GOT3 (cell line): ENCODE results near the gene THEM4.
"Not testable (repeated sequence)": the region's sequence is repeated elsewhere in the genome, so short reads cannot be mapped to it uniquely, and the experiment has no call there.

Experiments
- DNase-seq: peaks from one replicate; lab custom pipeline; 2025; ENCODE audit warnings: mixed read lengths; lab: John Stamatoyannopoulos, UW

Gene THEM4

DNA sequence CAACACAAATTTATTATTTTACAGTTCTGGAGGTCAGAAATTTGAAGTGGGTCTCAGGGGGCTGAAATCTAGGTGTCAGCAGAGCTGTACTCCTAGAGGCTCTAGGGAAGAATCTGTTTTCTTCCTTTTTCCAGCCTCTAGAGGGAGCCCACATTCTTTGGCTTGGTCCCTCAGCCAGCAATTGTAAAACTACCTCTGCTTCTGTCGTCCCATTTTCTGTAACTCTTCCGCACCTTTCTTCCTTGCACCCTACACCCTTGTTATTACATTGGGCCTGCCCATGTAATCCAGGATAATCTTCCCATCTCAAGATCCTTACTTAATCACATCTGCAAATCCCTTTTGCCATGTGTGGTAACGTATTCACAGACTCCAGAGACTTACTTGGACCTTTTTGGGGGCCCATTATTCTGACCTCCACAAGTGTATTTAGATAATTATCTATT, 24.8 kb upstream of the THEM4 start:
- DNase-seq, result no peak

DNA sequence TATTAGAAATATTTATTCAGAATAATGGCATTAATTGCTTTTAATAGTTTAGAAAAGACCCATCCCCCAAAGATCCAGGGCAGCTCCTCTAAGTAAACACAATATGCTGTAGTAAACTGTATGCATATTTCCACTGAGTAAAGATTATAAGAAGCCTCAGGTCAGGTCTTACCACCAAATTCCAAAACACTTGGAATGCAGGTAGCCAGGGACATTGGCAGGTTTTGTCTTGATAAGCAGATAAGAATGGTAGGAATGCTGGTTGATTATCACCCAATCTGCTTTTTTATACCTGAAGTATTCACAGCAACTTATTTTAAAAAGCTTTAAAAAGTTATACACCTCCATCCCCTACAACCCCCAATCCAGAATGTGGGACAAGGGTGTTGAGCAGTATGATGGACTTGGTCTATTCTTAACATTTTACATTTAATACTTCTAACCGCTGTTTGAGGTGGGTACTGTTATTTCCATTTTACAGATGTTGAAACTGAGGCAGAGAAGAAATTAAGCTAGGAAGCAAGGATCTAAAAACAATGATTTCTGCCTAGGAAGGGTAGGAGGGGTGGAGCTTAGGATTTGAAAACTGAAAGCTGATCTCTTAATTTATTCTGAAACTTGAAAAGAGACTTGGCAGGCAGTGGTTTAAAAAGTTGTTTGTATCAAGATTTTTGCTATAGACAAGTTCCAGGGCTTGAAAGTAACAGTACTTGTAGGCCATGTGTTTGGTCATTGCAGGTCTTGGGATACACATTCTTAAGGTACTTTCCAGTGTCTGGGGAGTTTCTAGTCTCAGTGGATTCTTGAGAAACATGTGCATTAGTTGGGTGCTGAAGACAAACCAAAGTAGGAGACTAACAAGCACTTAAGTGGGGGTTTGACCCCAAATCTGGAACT, 15.6 kb upstream of the THEM4 start:
- DNase-seq, result no peak

DNA sequence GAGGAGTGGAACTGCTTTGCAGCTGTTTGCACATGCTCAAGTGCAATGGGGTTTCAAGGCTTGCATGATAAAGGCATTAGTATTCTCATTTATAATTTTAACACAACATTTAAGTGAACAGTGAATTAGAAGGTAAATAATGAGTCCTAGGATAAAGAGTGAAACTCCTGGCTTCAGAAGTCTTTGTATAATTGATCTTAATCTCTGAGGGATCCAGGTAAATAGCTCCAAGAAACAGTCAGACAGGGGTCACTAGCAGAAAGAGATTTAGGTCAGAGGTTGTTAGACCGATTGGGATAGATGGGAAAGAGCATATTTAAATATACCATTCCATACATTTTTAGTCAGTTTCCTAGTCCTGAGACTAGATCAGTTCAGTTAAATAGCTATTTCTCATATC, 14.1 kb upstream of the THEM4 start:
- no peak for DNase-seq

DNA sequence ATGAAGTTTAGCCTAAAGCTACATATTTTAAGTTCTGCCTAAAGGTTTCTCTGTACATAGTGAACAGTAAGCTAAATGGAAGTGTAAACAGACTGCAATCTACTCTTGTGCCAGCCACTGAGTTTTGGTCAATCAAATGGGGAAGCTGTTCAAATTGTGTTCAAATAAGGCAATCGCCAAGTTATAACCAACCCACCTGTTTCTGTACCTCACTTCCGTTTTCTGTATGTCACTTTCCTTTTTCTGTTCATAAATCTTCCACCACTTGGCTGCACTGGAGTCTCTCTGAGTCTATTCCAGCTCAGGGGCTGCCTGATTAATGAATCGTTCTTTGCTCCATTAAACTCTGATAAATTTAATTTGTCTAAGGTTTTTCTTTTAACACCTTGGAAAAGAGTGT, 10.8 kb upstream of the THEM4 start:
- no peak for DNase-seq

GRCh38 chr1:151918819-151919610, 9.7 kb upstream of the THEM4 start:
- DNase-seq, result no peak

DNA sequence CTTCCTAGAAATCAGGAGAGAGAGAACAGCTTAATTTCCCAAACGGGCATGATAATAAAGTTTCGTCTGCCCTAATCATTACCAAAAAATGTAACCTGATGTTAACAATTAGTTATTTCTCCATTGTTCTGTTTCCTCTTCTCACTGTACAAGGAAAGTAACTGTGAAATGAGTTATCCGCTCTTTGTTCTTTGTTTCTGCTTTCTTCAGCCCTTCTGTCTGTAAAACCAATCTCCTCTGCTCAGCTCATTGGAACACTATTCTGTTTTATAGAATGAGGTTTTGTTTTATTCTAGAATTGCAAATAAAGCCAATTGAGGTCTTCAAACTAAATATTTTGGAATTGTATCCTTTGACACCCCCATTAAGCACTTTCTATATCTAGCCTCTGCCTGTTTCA, 8.8 kb upstream of the THEM4 start:
- no peak for DNase-seq

GRCh38 chr1:151916726-151917370, 7.5 kb upstream of the THEM4 start:
- no peak for DNase-seq

DNA sequence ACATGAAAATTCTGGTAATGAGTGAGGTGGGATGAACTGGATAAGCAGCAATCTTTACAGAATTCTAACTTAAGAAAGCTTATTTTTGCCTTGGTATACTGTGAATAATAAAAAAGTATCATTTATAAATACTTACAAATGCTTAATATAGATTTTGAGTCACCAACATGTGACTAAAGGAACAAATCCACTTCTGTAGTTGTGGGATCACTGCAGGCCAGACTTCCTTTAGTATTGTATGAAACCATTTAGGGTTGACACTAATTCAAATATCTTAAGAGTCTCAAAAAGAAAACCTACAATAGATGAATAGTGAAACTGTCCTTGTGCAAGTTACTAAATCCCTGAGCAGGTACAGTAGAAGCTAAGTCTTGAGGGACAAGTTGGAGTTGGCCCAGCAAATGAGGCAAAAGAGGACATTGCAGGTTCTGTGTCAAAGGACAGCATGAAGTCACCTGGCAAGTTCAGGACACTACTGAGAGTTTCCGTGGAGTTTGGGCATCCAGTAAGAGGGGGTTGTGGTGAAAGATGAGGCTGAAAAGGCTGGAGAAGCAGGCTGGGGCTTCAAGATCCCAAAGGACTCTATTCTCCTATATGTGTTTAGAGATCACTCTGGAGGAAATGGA, 5.9 kb upstream of the THEM4 start:
- DNase-seq, result no peak

- DNase-seq, result no peak
Measured at GRCh38 chr1:151914076-151914475, 4.8 kb upstream of the THEM4 start.

GRCh38 chr1:151912973-151913372, 3.7 kb upstream of the THEM4 start:
- DNase-seq, result no peak

DNA sequence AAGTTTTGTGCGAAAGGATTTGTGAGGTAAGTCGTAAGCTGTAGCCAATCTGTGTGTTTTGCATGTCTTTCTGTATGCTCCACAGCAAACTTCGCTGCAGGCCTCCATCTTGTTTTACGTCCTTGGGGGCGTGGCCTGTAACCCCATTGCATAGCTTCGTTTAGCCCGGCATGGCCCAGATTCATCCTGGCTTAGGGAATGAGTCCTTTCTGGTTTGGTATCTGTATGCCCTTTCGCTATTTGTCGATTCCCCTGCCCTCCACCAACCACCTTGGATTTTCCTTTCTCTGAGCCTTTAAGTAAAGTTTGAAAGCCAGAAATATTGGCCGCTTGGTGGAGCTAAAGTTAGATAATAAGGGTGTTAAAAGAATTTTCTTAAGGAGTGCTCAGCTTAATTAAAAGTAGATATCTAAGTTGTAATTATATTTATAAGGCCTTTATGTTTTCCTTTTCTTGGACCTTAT, 1.1 kb downstream of the THEM4 start:
- no peak for DNase-seq

DNA sequence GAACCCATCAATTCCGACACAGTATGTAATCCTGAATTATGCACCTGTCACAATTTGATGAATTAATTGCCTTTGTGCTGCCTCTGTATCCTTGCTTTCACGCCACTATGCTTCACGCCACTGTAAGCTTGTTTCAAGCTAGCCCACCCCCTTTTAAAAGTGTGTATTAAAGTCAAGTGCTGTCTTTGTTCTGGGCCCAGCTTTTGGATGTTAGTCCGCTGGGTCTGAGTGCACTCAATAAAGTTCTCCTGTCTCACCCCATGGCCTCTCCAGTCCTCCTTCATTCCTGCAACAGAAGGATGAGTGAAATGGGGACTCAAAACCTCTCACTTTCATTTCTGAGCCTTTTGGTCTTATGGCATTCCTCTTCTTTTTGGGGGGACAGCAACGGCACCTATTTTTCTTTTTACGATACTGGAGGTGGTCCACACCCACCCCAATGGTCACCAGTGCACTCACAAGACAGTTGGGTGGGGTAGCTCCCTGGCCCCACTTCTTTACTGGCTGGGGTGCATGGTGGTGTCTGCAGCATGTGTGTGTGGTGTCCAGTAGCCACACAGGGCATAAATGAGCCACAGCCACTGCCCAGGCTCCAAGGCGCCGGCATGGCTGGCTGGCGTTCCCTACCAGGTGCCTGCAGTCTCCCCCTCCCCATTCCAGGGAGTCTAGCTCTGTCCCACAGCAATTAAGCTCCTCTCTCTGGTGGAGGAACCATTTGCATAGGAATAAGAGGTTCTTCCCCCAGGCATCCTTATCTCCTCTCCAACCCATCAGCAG, 1.8 kb downstream of the THEM4 start:
- no peak for DNase-seq

- not testable (repeated sequence) for DNase-seq
Measured at GRCh38 chr1:151906324-151906645, 3.0 kb downstream of the THEM4 start.

DNA sequence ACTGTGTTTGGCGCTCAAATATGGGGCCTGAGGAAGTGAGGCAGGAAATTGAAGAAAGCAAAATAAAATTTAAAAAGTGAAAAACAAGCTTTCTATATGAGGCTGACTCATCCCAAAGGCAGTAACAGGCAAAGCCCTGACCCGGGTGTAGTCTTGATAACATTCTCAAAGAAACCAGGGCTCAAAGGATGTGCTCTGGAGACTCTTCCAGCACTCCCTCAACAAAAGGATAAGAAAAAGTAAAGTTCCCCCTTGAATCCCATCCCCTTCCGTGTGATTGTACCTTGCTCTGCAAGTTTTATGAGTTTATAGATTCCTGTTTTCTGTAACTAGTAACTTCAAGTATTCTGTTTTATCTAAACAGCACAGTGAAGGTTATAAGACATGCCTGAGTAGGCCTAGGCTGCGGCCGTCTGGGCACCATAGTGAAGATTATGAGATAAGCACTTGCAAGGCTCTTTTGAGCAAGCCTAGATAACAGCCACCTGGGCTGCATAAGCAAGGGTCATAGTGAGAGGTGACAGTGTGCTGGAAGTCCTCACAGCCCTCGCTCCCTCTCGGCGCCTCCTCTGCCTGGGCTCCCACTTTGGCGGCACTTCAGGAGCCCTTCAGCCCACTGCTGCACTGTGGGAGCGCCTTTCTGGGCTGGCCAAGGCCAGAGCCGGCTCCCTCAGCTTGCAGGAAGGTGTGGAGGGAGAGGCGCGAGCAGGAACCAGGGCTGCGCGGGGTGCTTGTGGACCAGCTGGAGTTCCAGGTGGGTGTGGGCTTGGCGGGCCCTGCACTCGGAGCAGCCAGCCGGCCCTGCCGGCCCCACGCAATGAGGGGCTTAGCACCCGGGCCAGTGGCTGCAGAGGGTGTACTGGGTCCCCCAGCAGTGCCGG, 3.6 kb downstream of the THEM4 start:
- DNase-seq, result not testable (repeated sequence)

DNA sequence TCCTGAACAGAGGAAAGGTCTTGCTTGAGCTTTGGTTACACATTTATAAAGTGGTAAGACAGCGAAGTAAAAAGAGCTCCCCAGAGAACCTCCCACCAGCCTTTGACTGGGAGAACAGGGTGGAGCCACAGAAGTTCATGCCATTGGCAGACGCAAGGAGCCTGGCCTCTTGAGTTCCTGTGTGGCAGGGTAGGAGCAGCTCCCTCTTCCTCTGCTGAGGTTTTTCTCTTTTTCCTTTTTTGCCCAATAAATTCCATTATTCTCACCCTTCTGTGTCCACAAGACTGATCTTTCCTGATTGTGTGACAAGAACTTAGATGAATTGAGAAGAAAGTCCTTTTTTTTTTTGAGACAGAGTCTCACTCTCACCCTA, 4.3 kb downstream of the THEM4 start:
- no peak for DNase-seq

- DNase-seq, result no peak
Measured at GRCh38 chr1:151902858-151903257, 6.5 kb downstream of the THEM4 start.

- DNase-seq, result not testable (repeated sequence)
Measured at GRCh38 chr1:151900804-151901203, 8.5 kb downstream of the THEM4 start.

GRCh38 chr1:151898519-151898991, 10.8 kb downstream of the THEM4 start:
- DNase-seq, result no peak

- DNase-seq, result no peak
Measured at GRCh38 chr1:151897991-151898431, 11.3 kb downstream of the THEM4 start.
